H9 (cell line): ENCODE measurements around the gene CCDC59. TPM values are rescaled to one million over a fixed set of nuclear protein-coding genes. Genes with fewer than 3 reads are reported as not detected.

Source experiments
- DNase-seq: peaks from one replicate; pipeline ENCODE4 v3.0.0-alpha.2; 2017
- H2AFZ ChIP-seq: one replicate; pipeline ENCODE4 v1.6.1; 2013; ENCODE audit warnings: mild to moderate bottlenecking, low read length, control low read depth, moderate library complexity
- H2AK5ac ChIP-seq: 2 replicates; pipeline ENCODE4 v1.6.1; 2013; ENCODE audit warnings: low read length, control low read depth, mixed read lengths; ENCODE audit not compliant: insufficient read length
- H2BK120ac ChIP-seq: one replicate; pipeline ENCODE4 v1.6.1; 2013; ENCODE audit warnings: low read depth, mild to moderate bottlenecking, low read length, control low read depth, inconsistent platforms; ENCODE audit not compliant: poor library complexity, severe bottlenecking
- H2BK12ac ChIP-seq: 2 replicates; pipeline ENCODE4 v1.6.1; 2013; ENCODE audit warnings: low read length, control low read depth, mixed read lengths, low read depth; ENCODE audit not compliant: insufficient read length
- H2BK15ac ChIP-seq: 2 replicates; pipeline ENCODE4 v1.6.1; 2013; ENCODE audit warnings: low read depth, low read length, control low read depth
- H2BK20ac ChIP-seq: one replicate; pipeline ENCODE4 v1.6.1; 2013; ENCODE audit warnings: low read depth, mild to moderate bottlenecking, low read length, control low read depth, inconsistent platforms; ENCODE audit not compliant: poor library complexity, severe bottlenecking
- H2BK5ac ChIP-seq: 2 replicates; pipeline ENCODE4 v1.6.1; 2013; ENCODE audit warnings: low read length, control low read depth, mixed read lengths; ENCODE audit not compliant: insufficient read length
- H3K14ac ChIP-seq: 2 replicates; pipeline ENCODE4 v1.6.1; 2013; ENCODE audit warnings: low read length, control low read depth; ENCODE audit not compliant: insufficient read depth
- H3K18ac ChIP-seq: 2 replicates; pipeline ENCODE4 v1.6.1; 2013; ENCODE audit warnings: low read depth, mild to moderate bottlenecking, mixed read lengths, low read length, control low read depth; ENCODE audit not compliant: insufficient read length
- H3K23ac ChIP-seq: 2 replicates; pipeline ENCODE4 v1.6.1; 2013; ENCODE audit warnings: low read length, control low read depth, mixed read lengths, low read depth; ENCODE audit not compliant: insufficient read length
- H3K23me2 ChIP-seq: 2 replicates; pipeline ENCODE4 v1.6.1; 2013; ENCODE audit warnings: low read depth, mild to moderate bottlenecking, mixed read lengths, low read length, control low read depth; ENCODE audit not compliant: insufficient read length, poor library complexity, severe bottlenecking
- H3K27ac ChIP-seq: 2 replicates; pipeline ENCODE4 v1.5.1; 2013; ENCODE audit warnings: low read length, control low read depth, mixed read lengths, low read depth; ENCODE audit not compliant: insufficient read length
- H3K27me3 ChIP-seq: 2 replicates; pipeline ENCODE4 v1.6.1; 2013; ENCODE audit warnings: low read length, control low read depth, inconsistent platforms; ENCODE audit not compliant: insufficient read depth
- H3K4ac ChIP-seq: 2 replicates; pipeline ENCODE4 v1.6.1; 2013; ENCODE audit warnings: low read depth, mild to moderate bottlenecking, control low read depth, inconsistent platforms, low read length, moderate library complexity
- H3K4me1 ChIP-seq: 2 replicates; pipeline ENCODE4 v1.6.1; 2013; ENCODE audit warnings: low read length, control low read depth, inconsistent platforms; ENCODE audit not compliant: insufficient read depth
- H3K4me2 ChIP-seq: 2 replicates; pipeline ENCODE4 v1.6.1; 2013; ENCODE audit warnings: low read length, control low read depth, mixed read lengths; ENCODE audit not compliant: insufficient read length, insufficient read depth
- H3K56ac ChIP-seq: 2 replicates; pipeline ENCODE4 v1.6.1; 2013; ENCODE audit warnings: low read depth, mild to moderate bottlenecking, mixed read lengths, low read length, control low read depth; ENCODE audit not compliant: insufficient read length
- H3K79me1 ChIP-seq: 2 replicates; pipeline ENCODE4 v1.6.1; 2013; ENCODE audit warnings: low read depth, mild to moderate bottlenecking, moderate library complexity, low read length, control low read depth, inconsistent platforms; ENCODE audit not compliant: insufficient read depth, poor library complexity, severe bottlenecking
- H3K79me2 ChIP-seq: 2 replicates; pipeline ENCODE4 v1.6.1; 2013; ENCODE audit warnings: low read length, control low read depth, inconsistent platforms; ENCODE audit not compliant: insufficient read depth
- H3K9ac ChIP-seq: 2 replicates; pipeline ENCODE4 v1.6.1; 2013; ENCODE audit warnings: low read length, control low read depth, mixed read lengths; ENCODE audit not compliant: insufficient read length; ENCODE audit errors: extremely low read depth
- H3K9me3 ChIP-seq: one replicate; pipeline ENCODE4 v1.6.1; 2013; ENCODE audit warnings: low read depth, low read length, inconsistent platforms; ENCODE audit not compliant: control insufficient read depth
- H3T11ph ChIP-seq: one replicate; pipeline ENCODE4 v1.6.1; 2013; ENCODE audit warnings: mild to moderate bottlenecking, low read length, control low read depth, inconsistent platforms
- H4K20me1 ChIP-seq: one replicate; pipeline ENCODE4 v1.6.1; 2013; ENCODE audit not compliant: control insufficient read depth, insufficient read length, insufficient read depth
- H4K5ac ChIP-seq: 2 replicates; pipeline ENCODE4 v1.6.1; 2013; ENCODE audit warnings: low read depth, mild to moderate bottlenecking, mixed read lengths, low read length, control low read depth; ENCODE audit not compliant: insufficient read length
- H4K8ac ChIP-seq: replicated peaks from 2 replicates; pipeline ENCODE4 v1.6.1; 2013; ENCODE audit warnings: low read length, control low read depth, mixed read lengths, low read depth; ENCODE audit not compliant: insufficient read length
- H4K91ac ChIP-seq: 2 replicates; pipeline ENCODE4 v1.6.1; 2013; ENCODE audit warnings: low read depth, mild to moderate bottlenecking, moderate library complexity, mixed read lengths, low read length, control low read depth; ENCODE audit not compliant: insufficient read length
- H3K27ac Mint-ChIP-seq, 3 experiments: 2 replicates in 2 of 3; 3 replicates in 1 of 3; pipeline ENCODE4 v1.8.0; 2020 to 2021; ENCODE audit warnings: mixed read lengths in 3 of 3, mild to moderate bottlenecking in 1 of 3, moderate library complexity in 1 of 3
- H3K27me3 Mint-ChIP-seq: 2 replicates; pipeline ENCODE4 v1.8.0; 2021; ENCODE audit warnings: low read depth, mild to moderate bottlenecking, moderate library complexity, mixed read lengths
- H3K36me3 Mint-ChIP-seq, 3 experiments: 2 replicates in 2 of 3; 3 replicates in 1 of 3; pipeline ENCODE4 v1.8.0; 2020 to 2021; ENCODE audit warnings: low read depth in 3 of 3, mixed read lengths in 3 of 3; ENCODE audit not compliant: insufficient read depth in 1 of 3
- H3K4me1 Mint-ChIP-seq, 2 experiments: 2 replicates each; pipeline ENCODE4 v1.8.0; 2020; ENCODE audit warnings: mixed read lengths in 2 of 2
- H3K4me3 Mint-ChIP-seq, 2 experiments: 2 replicates in 1 of 2; 3 replicates in 1 of 2; pipeline ENCODE4 v1.8.0; 2020 to 2021; ENCODE audit warnings: mild to moderate bottlenecking in 2 of 2, mixed read lengths in 2 of 2, moderate library complexity in 1 of 2
- H3K9me3 Mint-ChIP-seq, 2 experiments: 2 replicates in 1 of 2; 3 replicates in 1 of 2; pipeline ENCODE4 v1.8.0; 2020; ENCODE audit warnings: mild to moderate bottlenecking in 2 of 2, mixed read lengths in 2 of 2, moderate library complexity in 1 of 2
- WGBS: extraction: QIAGEN DNeasy Blood & Tissue Kit; methylation state at CpG from one replicate; pipeline ENCODE4 v1.1.7; 2013; ENCODE audit warnings: missing lambda C conversion rate, low lambda C conversion rate, mixed read lengths; ENCODE audit not compliant: insufficient read length; ENCODE audit errors: extremely low coverage; 5-methylcytosine and 5-hydroxymethylcytosine counted together
- total RNA-seq: library from RNA; stranded (reverse); gene quantifications from 2 replicates; pipeline ENCODE4 v1.2.1, GENCODE V29; 2021
- TF ChIP-seq, protein P1 (sequence below): fragments of 200-600 bp; sonication (generic); conservative IDR thresholded peaks from 3 replicates; pipeline ENCODE4 v1.8.0; 2021; ENCODE audit warnings: antibody characterized with exemption, mild to moderate bottlenecking

Gene CCDC59
- total RNA-seq, 1 experiment from 2014 or later: 62.2 TPM

DNA sequence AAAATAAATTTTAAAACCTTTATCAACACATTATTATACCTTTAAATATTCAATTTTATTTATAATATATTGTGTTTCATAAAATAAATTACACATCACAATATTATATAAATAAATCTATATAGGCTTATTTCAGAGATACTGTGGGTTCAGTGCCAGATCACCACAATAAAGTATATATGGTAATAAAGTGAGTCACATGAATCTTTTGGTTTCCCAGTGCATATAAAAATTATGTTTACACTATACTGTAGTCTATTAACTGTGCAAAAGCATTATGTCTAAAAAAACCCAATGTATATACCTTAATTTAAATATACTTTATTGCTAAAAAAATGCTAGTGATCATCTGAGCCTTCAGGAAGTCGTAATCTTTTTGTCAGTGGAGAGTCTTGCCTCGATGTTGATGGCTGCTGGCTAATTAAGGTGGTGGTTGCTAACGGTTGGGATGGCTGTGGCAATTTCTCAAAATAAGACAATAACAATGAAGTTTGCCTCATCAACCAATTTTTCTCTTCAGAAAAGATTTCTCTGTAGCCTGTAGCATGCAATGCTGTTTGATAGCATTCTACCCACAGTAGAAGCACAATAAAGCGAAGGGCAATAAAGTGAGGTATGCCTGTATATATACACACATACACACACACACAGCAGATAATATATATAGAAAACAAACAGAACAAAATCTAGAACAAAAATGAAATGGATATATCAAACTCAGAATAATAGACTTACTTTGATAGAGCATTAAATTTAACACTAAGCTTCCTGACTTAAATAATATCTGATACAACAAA lies 32.4 kb downstream of the CCDC59 start:
- Histone ChIP-seq H3K56ac (no peak overlapping the region), H4K20me1 (no peaks in the 10 kb centered on the region), H3K23me2 (no peaks in the 10 kb centered on the region), H3K18ac (no peak overlapping the region), H3K27ac (no peak overlapping the region), H3K4me1 (peaks cover 4% of the 10 kb centered on the region; the same call in 1 of the 2 replicates), H2AFZ (no peak overlapping the region), H3K4ac (no peak overlapping the region), H4K91ac (no peak overlapping the region), H2AK5ac (no peak overlapping the region), H3K9ac (no peak overlapping the region), H2BK5ac (no peak overlapping the region), H3K14ac (no peak overlapping the region), H3K9me3 (no peaks in the 10 kb centered on the region), H2BK15ac (no peak overlapping the region), H3K27me3 (no peaks in the 10 kb centered on the region), H3K4me2 (no peak overlapping the region), H2BK120ac (no peak overlapping the region), H3K79me1 (no peaks in the 10 kb centered on the region), H3K79me2 (no peaks in the 10 kb centered on the region), H3K23ac (no peak overlapping the region), H3T11ph (no peak overlapping the region), H2BK20ac (no peak overlapping the region), H4K8ac (no peak overlapping the region), H2BK12ac (no peak overlapping the region), H4K5ac (no peak overlapping the region)
- no peak for DNase-seq
- Mint-ChIP-seq H3K27ac (no peak overlapping the region), H3K4me3 (no peak overlapping the region), H3K36me3 (no peaks in the 10 kb centered on the region), H3K27me3 (no peaks in the 10 kb centered on the region), H3K4me1 (peaks cover 14 to 16% of the 10 kb centered on the region in 2 experiments), H3K9me3 (no peaks in the 10 kb centered on the region; a peak in 1 of 5 replicates)
- WGBS: no CpG with 5 or more reads among the region's 4 CpGs
- TF ChIP-seq, protein P1, sequence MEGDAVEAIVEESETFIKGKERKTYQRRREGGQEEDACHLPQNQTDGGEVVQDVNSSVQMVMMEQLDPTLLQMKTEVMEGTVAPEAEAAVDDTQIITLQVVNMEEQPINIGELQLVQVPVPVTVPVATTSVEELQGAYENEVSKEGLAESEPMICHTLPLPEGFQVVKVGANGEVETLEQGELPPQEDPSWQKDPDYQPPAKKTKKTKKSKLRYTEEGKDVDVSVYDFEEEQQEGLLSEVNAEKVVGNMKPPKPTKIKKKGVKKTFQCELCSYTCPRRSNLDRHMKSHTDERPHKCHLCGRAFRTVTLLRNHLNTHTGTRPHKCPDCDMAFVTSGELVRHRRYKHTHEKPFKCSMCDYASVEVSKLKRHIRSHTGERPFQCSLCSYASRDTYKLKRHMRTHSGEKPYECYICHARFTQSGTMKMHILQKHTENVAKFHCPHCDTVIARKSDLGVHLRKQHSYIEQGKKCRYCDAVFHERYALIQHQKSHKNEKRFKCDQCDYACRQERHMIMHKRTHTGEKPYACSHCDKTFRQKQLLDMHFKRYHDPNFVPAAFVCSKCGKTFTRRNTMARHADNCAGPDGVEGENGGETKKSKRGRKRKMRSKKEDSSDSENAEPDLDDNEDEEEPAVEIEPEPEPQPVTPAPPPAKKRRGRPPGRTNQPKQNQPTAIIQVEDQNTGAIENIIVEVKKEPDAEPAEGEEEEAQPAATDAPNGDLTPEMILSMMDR: no peak
